ENCODE data around the gene PLEKHA5.
"Not testable (repeated sequence)": the region's sequence is repeated elsewhere in the genome, so short reads cannot be mapped to it uniquely, and the experiment has no call there.

The PLEKHA5 gene

DNA sequence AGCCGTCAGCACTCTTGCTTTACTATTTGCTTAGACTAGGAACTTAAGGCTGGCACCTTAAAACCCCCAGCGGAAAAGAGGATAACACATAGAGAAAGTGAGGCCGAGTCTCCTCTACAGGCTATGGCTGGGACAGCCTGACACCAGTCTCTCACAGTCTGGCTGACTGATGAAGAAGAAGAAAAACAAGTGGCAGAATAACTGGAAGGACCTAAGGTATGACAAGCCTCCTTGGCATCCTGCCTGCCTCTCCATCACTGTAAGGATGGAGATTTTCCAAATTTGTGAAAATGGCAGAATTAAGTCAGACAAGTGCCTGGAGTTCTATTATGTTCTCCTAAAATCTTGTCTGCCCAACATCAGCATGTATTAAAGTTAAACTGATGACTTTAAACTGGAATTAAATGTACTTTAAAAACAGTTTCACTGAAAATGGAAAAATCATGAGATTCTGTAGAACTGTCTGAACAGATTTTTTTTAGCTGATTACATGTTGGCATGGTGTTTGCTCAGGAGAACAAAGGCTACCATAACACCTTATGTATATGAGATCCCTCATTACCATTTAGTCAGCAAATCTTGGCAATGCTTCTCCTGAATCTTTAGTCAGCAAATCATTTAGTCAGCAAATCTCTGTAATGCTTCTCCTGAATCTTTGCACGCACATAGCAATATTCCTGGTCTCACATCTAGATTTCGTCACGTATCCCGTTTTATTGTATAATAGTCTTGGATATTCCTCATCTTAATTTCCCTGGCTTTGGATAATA is 169.5 kb downstream of the PLEKHA5 start:
- Mint-ChIP-seq H3K4me1 (no peaks in the 10 kb centered on the region), H3K27me3 (no peaks in the 10 kb centered on the region), H3K36me3 (ENCODE audit: low read depth) (no peaks in the 10 kb centered on the region), H3K4me3 (no peak overlapping the region), H3K9me3 (no peaks in the 10 kb centered on the region), H3K27ac (no peak overlapping the region)
- no peak for ATAC-seq
- DNase-seq: no peak

DNA sequence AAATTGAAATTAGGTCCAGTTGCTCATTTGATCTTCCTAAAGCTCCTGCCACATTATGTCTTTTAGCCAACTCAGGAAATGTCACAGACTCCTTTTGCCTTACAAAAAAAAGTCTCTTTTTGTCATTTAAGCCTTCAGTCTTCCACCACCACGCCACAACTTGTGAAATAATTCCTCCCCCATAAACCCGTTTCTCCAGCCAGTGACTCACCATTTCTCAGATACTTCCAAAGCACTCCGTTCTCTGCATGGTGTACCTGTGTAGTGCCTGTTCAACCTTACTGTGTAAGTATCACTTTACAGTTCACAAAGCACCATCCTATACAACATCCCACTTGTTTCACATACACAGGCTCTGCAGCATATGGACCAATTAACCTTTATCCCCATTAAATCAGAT is 170.2 kb downstream of the PLEKHA5 start:
- DNase-seq (no peak), ATAC-seq (no peak)
- Mint-ChIP-seq H3K9me3 (no peaks in the 10 kb centered on the region), H3K27me3 (no peaks in the 10 kb centered on the region), H3K27ac (no peak overlapping the region), H3K36me3 (ENCODE audit: low read depth) (no peaks in the 10 kb centered on the region), H3K4me1 (no peaks in the 10 kb centered on the region), H3K4me3 (no peak overlapping the region)

DNA sequence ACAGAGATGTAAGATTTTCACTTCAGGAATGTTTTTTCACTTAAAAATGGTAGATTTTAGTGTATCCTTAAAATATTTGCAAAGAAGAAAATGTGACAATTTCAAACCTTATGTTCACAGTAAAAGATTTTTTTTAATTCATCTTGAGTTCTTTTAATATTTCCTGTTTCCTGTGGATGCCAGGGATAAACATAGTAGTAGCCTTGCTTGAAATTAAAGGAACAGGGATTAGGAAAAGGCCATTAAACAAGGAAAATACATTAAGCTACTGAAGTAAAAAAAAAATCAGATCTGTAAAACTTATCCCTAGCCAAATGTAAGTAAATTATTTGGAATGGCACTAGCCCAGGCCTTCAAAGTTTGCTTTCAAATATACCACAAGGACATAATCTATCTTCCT is 171.7 kb downstream of the PLEKHA5 start:
- no peak overlapping the region for H3K4me3 Mint-ChIP-seq
- no peaks in the 10 kb centered on the region for H3K27me3 Mint-ChIP-seq
- no peak overlapping the region for H3K27ac Mint-ChIP-seq
- H3K36me3 Mint-ChIP-seq (ENCODE audit: low read depth): no peaks in the 10 kb centered on the region
- no peaks in the 10 kb centered on the region for H3K4me1 Mint-ChIP-seq
- DNase-seq (no peak), ATAC-seq (no peak)
- no peaks in the 10 kb centered on the region for H3K9me3 Mint-ChIP-seq

DNA sequence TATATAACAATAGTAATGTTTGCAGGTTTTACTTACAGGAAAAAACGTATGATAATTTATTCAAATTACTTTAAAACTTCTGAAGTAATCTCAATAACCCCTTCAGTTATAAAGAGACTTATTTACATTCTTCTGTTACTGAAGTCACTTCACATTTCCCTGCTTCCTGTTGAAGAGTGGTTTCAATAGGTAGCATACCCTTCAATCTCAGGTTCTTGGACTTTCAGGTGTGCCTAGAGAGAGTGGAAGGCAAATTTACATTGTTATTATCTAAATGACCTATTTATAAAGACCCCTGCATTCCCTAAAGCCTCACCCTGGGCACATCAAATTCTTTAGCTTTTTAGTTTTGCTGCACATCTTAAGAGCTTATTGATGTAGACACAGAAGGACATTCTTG is 172.2 kb downstream of the PLEKHA5 start:
- Mint-ChIP-seq H3K4me1 (no peaks in the 10 kb centered on the region), H3K36me3 (ENCODE audit: low read depth) (no peaks in the 10 kb centered on the region), H3K9me3 (no peaks in the 10 kb centered on the region), H3K27me3 (no peaks in the 10 kb centered on the region), H3K4me3 (no peak overlapping the region), H3K27ac (no peak overlapping the region)
- ATAC-seq (no peak), DNase-seq (no peak)

DNA sequence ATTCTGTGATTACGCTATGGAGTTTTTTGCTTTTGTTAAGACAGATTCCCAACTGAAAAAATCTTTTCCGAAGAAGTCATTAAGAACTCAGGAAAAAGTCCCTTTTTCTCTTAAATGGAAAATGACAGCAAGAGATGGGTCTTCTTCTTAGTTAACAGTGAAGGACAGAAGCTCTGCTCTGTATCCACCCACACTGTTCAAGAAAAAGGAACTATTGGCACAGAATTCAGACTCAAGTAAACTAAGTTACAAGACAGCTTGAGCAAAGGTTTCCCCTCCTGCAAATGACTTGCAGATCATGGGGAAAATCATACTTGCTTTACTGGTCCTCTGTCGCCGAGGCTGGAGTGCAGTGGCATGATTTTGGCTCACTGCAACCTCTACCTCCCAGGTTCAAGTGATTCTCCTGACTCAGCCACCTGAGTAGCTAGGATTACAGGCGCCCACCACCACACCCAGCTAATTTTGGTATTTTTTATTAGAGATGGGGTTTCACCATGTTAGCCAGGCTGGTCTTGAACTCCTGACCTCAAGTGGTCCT is 172.6 kb downstream of the PLEKHA5 start:
- Mint-ChIP-seq H3K4me1 (no peaks in the 10 kb centered on the region), H3K27me3 (no peaks in the 10 kb centered on the region), H3K36me3 (ENCODE audit: low read depth) (no peaks in the 10 kb centered on the region), H3K9me3 (no peaks in the 10 kb centered on the region), H3K4me3 (no peak overlapping the region), H3K27ac (no peak overlapping the region)
- DNase-seq (no peak), ATAC-seq (no peak)

DNA sequence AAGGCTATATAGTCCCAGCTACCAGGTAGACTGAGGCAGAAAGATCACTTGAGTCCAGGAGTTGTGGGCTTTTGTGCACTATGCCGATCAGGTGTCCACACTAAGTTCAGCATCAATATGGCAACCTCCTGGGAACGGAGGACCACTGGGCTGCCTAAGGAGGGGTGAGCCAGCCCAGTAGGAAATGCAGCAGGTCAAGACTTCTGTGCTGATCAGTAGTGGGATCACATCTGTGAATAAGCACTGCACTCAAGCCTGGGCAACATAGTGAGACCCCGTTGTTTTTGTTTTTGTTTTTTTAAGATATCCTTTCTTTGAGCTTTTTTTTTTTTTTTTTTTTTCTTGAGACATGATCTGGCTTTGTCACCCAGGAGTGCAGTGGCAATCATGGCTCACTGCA is 174.0 kb downstream of the PLEKHA5 start:
- Mint-ChIP-seq H3K4me3 (no peak overlapping the region), H3K27ac (no peak overlapping the region), H3K36me3 (ENCODE audit: low read depth) (no peaks in the 10 kb centered on the region), H3K27me3 (no peaks in the 10 kb centered on the region), H3K9me3 (no peaks in the 10 kb centered on the region), H3K4me1 (no peaks in the 10 kb centered on the region)
- DNase-seq (no peak), ATAC-seq (no peak)

DNA sequence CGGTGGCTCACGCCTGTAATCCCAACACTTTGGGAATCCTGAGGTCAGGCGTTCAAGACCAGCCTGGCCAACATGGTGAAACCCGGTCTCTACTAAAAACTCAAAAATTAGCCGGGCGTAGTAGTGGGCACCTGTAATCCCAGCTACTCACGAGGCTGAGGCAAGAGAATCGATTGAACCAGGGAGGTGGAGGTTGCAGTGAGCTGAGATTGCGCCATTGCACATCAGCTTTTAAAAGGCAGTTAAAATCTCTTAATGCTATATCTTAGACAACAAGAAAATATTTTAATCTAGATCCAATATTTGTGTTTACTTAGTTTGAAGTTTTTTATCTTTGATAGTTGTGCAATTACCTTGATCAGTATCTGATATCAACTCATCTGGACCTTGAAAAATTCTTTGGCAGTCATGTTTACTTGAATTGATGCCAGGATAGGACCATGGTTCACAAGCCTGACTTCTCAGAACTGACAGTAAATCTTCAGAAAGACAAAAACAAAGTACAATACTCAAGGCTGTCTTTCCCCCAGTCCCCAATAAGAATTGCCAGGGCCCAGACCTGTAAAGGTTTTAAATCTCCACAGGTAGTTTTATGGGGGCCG is 174.7 kb downstream of the PLEKHA5 start:
- no peak overlapping the region for H3K4me3 Mint-ChIP-seq
- H3K27ac Mint-ChIP-seq: no peak overlapping the region
- no peaks in the 10 kb centered on the region for H3K9me3 Mint-ChIP-seq
- H3K4me1 Mint-ChIP-seq: no peaks in the 10 kb centered on the region
- H3K27me3 Mint-ChIP-seq: no peaks in the 10 kb centered on the region
- H3K36me3 Mint-ChIP-seq (ENCODE audit: low read depth): no peaks in the 10 kb centered on the region
- no peak for DNase-seq
- no peak for ATAC-seq

DNA sequence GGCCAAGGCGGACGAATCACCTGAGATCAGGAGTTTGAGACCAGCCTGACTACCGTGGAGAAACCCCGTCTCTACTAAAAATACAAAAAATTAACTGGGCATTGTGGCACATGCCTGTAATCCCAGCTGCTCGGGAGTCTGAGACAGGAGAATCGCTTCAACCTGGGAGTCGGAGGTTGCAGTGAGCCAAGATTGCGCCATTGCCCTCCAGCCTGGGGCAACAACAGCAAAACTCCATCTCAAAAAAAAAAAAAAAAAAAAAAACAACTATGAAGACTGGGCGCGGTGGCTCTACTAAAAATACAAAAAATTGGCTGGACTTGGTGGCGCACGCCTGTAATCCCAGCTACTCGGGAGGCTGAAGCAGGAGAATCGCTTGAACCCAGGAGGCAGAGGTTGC is 176.1 kb downstream of the PLEKHA5 start:
- not testable (repeated sequence) for H3K4me1 Mint-ChIP-seq; H3K27me3 Mint-ChIP-seq; DNase-seq; H3K36me3 Mint-ChIP-seq (ENCODE audit: low read depth); H3K4me3 Mint-ChIP-seq; H3K27ac Mint-ChIP-seq; ATAC-seq; H3K9me3 Mint-ChIP-seq

DNA sequence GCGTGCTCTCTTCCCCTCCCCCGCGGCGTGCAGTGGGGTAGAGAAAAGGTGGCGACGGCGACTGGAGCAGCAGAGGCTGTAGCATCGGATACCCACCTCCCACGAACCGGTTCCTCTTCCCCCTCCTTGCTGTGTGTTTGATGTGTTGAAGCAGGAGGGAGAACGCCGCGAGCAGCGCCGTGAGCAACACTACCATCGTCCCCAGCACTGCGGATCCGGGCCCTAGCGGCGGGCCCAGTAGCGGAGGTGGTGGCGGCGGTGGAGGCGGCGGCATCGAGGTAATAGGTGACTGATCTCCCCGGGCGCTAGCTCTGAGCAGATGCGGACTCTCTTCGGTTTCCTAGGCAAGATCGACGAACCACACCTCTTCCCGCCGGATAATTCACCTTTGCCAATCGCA is 176.8 kb downstream of the PLEKHA5 start:
- DNase-seq (no peak), ATAC-seq (no peak)
- Mint-ChIP-seq H3K27ac (no peak overlapping the region), H3K4me1 (no peaks in the 10 kb centered on the region), H3K27me3 (no peaks in the 10 kb centered on the region), H3K4me3 (no peak overlapping the region), H3K9me3 (no peaks in the 10 kb centered on the region), H3K36me3 (ENCODE audit: low read depth) (no peaks in the 10 kb centered on the region)

DNA sequence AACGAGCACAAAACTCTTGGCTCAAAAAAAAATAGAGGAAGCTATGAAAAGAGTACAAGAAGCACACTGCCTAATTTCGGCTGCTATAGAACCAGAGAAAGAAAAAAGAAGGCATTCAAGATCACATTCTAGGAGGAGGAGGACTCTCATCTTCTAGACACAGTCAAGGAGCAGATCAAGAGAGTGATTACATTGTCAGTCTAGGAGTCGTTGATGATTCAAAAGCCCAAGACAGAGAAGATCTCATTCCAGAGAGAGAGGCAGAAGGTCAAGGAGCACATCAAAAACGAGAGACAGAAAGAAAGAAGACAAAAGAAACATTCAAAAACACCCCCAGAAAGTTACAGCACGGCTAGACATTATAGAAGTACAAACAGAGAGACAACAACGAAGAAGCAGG is 177.9 kb downstream of the PLEKHA5 start:
- Mint-ChIP-seq H3K27me3 (no peaks in the 10 kb centered on the region), H3K4me1 (peaks cover 2% of the 10 kb centered on the region), H3K27ac (no peak overlapping the region), H3K9me3 (no peaks in the 10 kb centered on the region), H3K36me3 (ENCODE audit: low read depth) (no peaks in the 10 kb centered on the region), H3K4me3 (no peak overlapping the region)
- DNase-seq (no peak), ATAC-seq (no peak)

DNA sequence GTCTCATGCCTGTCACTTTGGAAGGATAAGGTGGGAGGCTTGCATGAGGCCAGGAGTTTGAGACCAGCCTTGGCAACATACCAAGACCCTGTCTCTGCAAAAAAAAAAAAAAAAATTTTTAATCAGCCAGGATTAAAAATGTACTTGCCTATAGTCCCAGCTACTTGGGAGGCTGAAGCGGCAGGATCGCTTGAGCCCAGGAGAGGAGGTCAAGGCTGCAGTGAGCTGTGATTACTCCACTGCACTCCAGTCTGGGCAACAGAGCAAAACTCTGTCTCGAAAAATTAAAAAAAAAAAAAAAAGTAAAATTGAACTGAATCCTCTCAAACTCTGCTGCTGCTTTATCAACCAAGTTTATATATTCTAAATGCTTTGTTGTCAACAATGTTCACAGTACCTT is 181.6 kb downstream of the PLEKHA5 start:
- H3K27ac Mint-ChIP-seq: no peak overlapping the region
- H3K4me3 Mint-ChIP-seq: no peak overlapping the region
- no peaks in the 10 kb centered on the region for H3K9me3 Mint-ChIP-seq
- no peaks in the 10 kb centered on the region for H3K36me3 Mint-ChIP-seq (ENCODE audit: low read depth)
- no peaks in the 10 kb centered on the region for H3K27me3 Mint-ChIP-seq
- DNase-seq (no peak), ATAC-seq (no peak)
- peaks cover 8% of the 10 kb centered on the region for H3K4me1 Mint-ChIP-seq

DNA sequence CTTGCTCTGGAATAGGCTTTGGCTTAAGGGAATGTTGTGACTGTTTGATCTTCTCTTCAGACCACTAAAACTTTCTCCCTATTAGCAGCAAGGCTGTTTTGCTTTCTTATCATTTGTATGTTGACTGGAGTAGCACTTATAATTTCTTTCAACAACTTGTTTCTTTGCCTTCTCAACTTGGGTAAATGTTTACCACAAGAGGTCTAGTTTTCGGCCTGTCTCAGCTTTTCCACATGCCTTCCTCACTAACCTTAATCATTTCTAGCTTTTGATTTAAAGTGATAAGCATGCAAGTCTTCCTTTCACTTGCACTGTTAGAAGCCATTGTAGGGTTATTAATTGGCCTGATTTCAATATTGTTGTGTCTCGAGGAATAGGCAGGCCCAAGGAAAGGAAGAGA is 183.1 kb downstream of the PLEKHA5 start:
- Mint-ChIP-seq H3K36me3 (ENCODE audit: low read depth) (no peaks in the 10 kb centered on the region), H3K4me3 (no peak overlapping the region), H3K9me3 (no peaks in the 10 kb centered on the region), H3K4me1 (peaks cover 8% of the 10 kb centered on the region), H3K27ac (peak overlapping the region; percentile 6), H3K27me3 (no peaks in the 10 kb centered on the region)
- DNase-seq: no peak
- peak; percentile 46 for ATAC-seq

DNA sequence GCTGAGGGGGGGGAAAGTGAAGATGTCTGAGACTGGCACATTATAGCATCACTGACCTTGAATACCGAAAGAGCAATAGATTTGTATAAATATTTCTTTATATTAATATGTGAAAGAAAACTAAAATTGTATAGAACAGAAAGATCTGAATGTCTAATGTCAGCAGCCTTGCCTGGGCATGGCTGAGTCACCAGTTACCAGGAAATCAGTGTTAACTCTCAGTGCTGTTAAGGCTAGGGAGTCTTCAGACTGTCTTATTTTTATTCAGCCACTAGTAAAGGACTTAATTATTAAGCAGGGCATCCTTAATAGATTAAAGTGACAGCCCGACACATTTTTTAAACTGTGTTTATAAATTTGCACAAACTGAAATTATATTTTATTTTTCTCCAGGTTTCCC is 186.9 kb downstream of the PLEKHA5 start:
- H3K4me3 Mint-ChIP-seq: no peak overlapping the region
- H3K27me3 Mint-ChIP-seq: no peaks in the 10 kb centered on the region
- no peak overlapping the region for H3K27ac Mint-ChIP-seq
- H3K9me3 Mint-ChIP-seq: no peaks in the 10 kb centered on the region
- ATAC-seq (peak; percentile 49), DNase-seq (no peak)
- H3K4me1 Mint-ChIP-seq: peaks cover 8% of the 10 kb centered on the region
- H3K36me3 Mint-ChIP-seq (ENCODE audit: low read depth): no peaks in the 10 kb centered on the region

DNA sequence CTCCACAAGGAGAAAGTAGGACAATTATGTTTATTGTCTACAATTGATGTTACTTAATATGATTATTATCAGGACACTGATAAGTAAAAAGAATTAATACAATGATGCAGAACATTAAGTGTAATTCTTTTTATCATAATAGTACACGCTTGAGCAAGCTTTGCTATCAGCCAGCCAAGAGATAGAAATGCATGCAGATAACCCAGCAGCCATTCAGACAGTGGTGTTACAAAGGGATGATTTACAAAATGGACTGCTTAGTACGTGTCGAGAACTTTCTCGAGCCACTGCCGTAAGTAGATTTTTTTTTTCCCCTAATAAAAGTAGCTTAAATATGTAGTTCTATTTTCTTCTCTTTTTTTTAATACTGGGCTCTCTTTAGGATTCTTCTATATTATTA is 192.8 kb downstream of the PLEKHA5 start:
- DNase-seq (no peak), ATAC-seq (no peak)
- H3K36me3 Mint-ChIP-seq (ENCODE audit: low read depth): no peaks in the 10 kb centered on the region
- no peak overlapping the region for H3K27ac Mint-ChIP-seq
- H3K4me3 Mint-ChIP-seq: no peak overlapping the region
- no peaks in the 10 kb centered on the region for H3K27me3 Mint-ChIP-seq
- no peaks in the 10 kb centered on the region for H3K9me3 Mint-ChIP-seq
- H3K4me1 Mint-ChIP-seq: no peaks in the 10 kb centered on the region

DNA sequence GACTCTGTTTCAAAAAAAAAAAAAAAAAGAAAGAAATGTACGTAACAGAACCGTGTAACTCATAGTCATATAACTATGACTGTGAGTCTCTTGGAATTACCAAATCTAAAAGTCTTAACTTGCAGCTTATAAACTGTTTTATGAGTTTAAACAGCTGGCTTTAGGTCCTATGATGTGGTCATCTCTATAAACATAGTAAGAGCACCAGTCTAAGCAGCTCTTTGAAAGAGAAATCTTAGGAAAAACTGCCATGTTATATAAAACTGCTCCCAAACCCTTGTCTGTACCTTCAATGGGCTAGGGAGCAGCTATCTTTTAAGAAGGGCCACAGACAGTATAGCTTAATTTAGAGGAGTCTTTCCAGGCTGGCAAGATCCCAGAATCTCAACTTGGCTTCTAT is 194.3 kb downstream of the PLEKHA5 start:
- no peaks in the 10 kb centered on the region for H3K9me3 Mint-ChIP-seq
- no peaks in the 10 kb centered on the region for H3K36me3 Mint-ChIP-seq (ENCODE audit: low read depth)

More for the DNA sequence above, 194.3 kb downstream of the PLEKHA5 start:
- Mint-ChIP-seq H3K4me3 (no peak overlapping the region), H3K27ac (no peak overlapping the region), H3K4me1 (no peaks in the 10 kb centered on the region), H3K27me3 (no peaks in the 10 kb centered on the region)
- ATAC-seq (no peak), DNase-seq (no peak)
